Skeletal muscle satellite cell (primary cell): ENCODE measurements around the gene DDC.
"Not testable (repeated sequence)": the region's sequence is repeated elsewhere in the genome, so short reads cannot be mapped to it uniquely, and the experiment has no call there.

Experiments
- H3K27me3 ChIP-seq: 2 replicates; pipeline ENCODE4 v1.7.0; 2013; ENCODE audit warnings: low read length; ENCODE audit not compliant: control insufficient read depth, insufficient read depth
- H3K36me3 ChIP-seq: 2 replicates; pipeline ENCODE4 v1.7.0; 2013; ENCODE audit warnings: mild to moderate bottlenecking, control low read depth, low read length; ENCODE audit not compliant: insufficient read depth
- H3K4me1 ChIP-seq: 2 replicates; pipeline ENCODE4 v1.7.0; 2013; ENCODE audit warnings: low read length; ENCODE audit not compliant: control insufficient read depth, insufficient read depth
- H3K4me2 ChIP-seq: 2 replicates; pipeline ENCODE4 v1.7.0; 2013; ENCODE audit warnings: mild to moderate bottlenecking, low read length
- H3K4me3 ChIP-seq: 2 replicates; pipeline ENCODE4 v1.7.0; 2013; ENCODE audit warnings: low read length
- H3K9ac ChIP-seq: 2 replicates; pipeline ENCODE4 v1.7.0; 2013; ENCODE audit warnings: mild to moderate bottlenecking, low read depth, low read length, moderate library complexity
- H3K9me3 ChIP-seq: replicated peaks from 2 replicates; pipeline ENCODE4 v1.7.0; 2013; ENCODE audit warnings: mild to moderate bottlenecking, control low read depth, low read length

The DDC gene

GRCh38 chr7:50584793-50585408 lies 19.7 kb upstream of the DDC start:
- Histone ChIP-seq H3K4me2 (no peak overlapping the region), H3K4me3 (no peak overlapping the region), H3K9me3 (no peaks in the 10 kb centered on the region), H3K36me3 (no peaks in the 10 kb centered on the region), H3K9ac (no peak overlapping the region), H3K4me1 (no peaks in the 10 kb centered on the region), H3K27me3 (peaks cover 9% of the 10 kb centered on the region)

- H3K4me1 ChIP-seq = no peaks in the 10 kb centered on the region
- no peaks in the 10 kb centered on the region for H3K36me3 ChIP-seq
- no peak overlapping the region for H3K4me2 ChIP-seq
- peaks cover 9% of the 10 kb centered on the region for H3K27me3 ChIP-seq
- no peak overlapping the region for H3K9ac ChIP-seq
- H3K9me3 ChIP-seq = no peaks in the 10 kb centered on the region
- no peak overlapping the region for H3K4me3 ChIP-seq
Observed at GRCh38 chr7:50584386-50584785, 19.2 kb upstream of the DDC start.

GRCh38 chr7:50583295-50583694 lies 18.1 kb upstream of the DDC start:
- H3K4me1 ChIP-seq, H3K9me3 ChIP-seq, H3K4me2 ChIP-seq, H3K9ac ChIP-seq, H3K27me3 ChIP-seq, H3K36me3 ChIP-seq, H3K4me3 ChIP-seq: not testable (repeated sequence)

GRCh38 chr7:50582271-50582670 lies 17.1 kb upstream of the DDC start:
- not testable (repeated sequence) for H3K4me3 ChIP-seq, H3K36me3 ChIP-seq, H3K9ac ChIP-seq, H3K27me3 ChIP-seq, H3K9me3 ChIP-seq, H3K4me2 ChIP-seq, H3K4me1 ChIP-seq

- H3K36me3 ChIP-seq, H3K4me2 ChIP-seq, H3K4me1 ChIP-seq, H3K9ac ChIP-seq, H3K4me3 ChIP-seq, H3K27me3 ChIP-seq, H3K9me3 ChIP-seq: not testable (repeated sequence)
Observed at GRCh38 chr7:50580666-50581065, 15.5 kb upstream of the DDC start.

- no peak overlapping the region for H3K4me3 ChIP-seq
- H3K27me3 ChIP-seq = peaks cover 9% of the 10 kb centered on the region
- H3K9ac ChIP-seq = no peak overlapping the region
- H3K9me3 ChIP-seq = no peaks in the 10 kb centered on the region
- no peaks in the 10 kb centered on the region for H3K36me3 ChIP-seq
- no peaks in the 10 kb centered on the region for H3K4me1 ChIP-seq
- H3K4me2 ChIP-seq = no peak overlapping the region
Observed at GRCh38 chr7:50580057-50580456, 14.9 kb upstream of the DDC start.

- not testable (repeated sequence) for H3K4me3 ChIP-seq, H3K4me1 ChIP-seq, H3K4me2 ChIP-seq, H3K9ac ChIP-seq, H3K27me3 ChIP-seq, H3K36me3 ChIP-seq, H3K9me3 ChIP-seq
Observed at GRCh38 chr7:50578105-50578504, 12.9 kb upstream of the DDC start.

GRCh38 chr7:50577569-50577968 lies 12.4 kb upstream of the DDC start:
- Histone ChIP-seq H3K36me3 (no peaks in the 10 kb centered on the region), H3K9me3 (no peaks in the 10 kb centered on the region), H3K9ac (no peak overlapping the region), H3K27me3 (peaks cover 9% of the 10 kb centered on the region), H3K4me1 (no peaks in the 10 kb centered on the region), H3K4me3 (no peak overlapping the region), H3K4me2 (no peak overlapping the region)

- H3K36me3 ChIP-seq = not testable (repeated sequence)
Observed at GRCh38 chr7:50576388-50576787, 11.2 kb upstream of the DDC start.

GRCh38 chr7:50567715-50568261 lies 2.6 kb upstream of the DDC start:
- no peak overlapping the region for H3K4me2 ChIP-seq
- H3K9me3 ChIP-seq = no peaks in the 10 kb centered on the region
- H3K4me3 ChIP-seq = no peak overlapping the region
- H3K4me1 ChIP-seq = no peaks in the 10 kb centered on the region
- H3K36me3 ChIP-seq = no peaks in the 10 kb centered on the region
- peaks cover 31% of the 10 kb centered on the region for H3K27me3 ChIP-seq
- no peak overlapping the region for H3K9ac ChIP-seq

More at GRCh38 chr7:50576388-50576787, 11.2 kb upstream of the DDC start:
- not testable (repeated sequence) for H3K9ac ChIP-seq, H3K9me3 ChIP-seq, H3K4me3 ChIP-seq, H3K27me3 ChIP-seq, H3K4me1 ChIP-seq, H3K4me2 ChIP-seq

GRCh38 chr7:50565977-50566376 lies 772 bp upstream of the DDC start:
- Histone ChIP-seq H3K4me3 (no peak overlapping the region), H3K4me1 (no peaks in the 10 kb centered on the region), H3K36me3 (no peaks in the 10 kb centered on the region), H3K9ac (no peak overlapping the region), H3K4me2 (no peak overlapping the region), H3K9me3 (no peaks in the 10 kb centered on the region), H3K27me3 (peaks cover 36% of the 10 kb centered on the region)

- Histone ChIP-seq H3K27me3 (peaks cover 38% of the 10 kb centered on the region), H3K4me1 (no peaks in the 10 kb centered on the region), H3K36me3 (no peaks in the 10 kb centered on the region), H3K4me2 (no peak overlapping the region), H3K4me3 (no peak overlapping the region), H3K9ac (no peak overlapping the region), H3K9me3 (no peaks in the 10 kb centered on the region)
Observed at GRCh38 chr7:50565559-50565916, 333 bp upstream of the DDC start.
